ENCODE measurements around the gene BBS9.

DNA sequence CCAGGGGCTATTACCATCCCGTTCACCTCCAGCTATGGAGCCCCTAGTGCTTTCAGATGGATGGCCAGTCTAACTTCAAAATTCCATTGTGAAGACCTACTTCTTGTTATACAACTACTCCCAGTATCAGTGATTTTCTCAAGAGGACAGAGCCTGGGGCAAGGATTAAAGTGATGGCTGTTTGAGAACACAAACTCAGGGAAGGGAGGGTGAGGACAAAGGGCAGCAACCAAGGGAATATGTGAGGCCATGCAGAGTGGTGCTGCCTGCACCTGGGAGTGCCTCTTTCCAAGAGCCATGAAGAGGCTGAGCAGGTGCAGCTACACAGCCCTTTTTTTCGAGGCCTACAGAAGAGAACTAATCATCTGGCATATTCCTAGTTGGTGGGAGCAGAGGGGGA lies 472.5 kb downstream of the BBS9 start:
- TF ChIP-seq, protein P1, sequence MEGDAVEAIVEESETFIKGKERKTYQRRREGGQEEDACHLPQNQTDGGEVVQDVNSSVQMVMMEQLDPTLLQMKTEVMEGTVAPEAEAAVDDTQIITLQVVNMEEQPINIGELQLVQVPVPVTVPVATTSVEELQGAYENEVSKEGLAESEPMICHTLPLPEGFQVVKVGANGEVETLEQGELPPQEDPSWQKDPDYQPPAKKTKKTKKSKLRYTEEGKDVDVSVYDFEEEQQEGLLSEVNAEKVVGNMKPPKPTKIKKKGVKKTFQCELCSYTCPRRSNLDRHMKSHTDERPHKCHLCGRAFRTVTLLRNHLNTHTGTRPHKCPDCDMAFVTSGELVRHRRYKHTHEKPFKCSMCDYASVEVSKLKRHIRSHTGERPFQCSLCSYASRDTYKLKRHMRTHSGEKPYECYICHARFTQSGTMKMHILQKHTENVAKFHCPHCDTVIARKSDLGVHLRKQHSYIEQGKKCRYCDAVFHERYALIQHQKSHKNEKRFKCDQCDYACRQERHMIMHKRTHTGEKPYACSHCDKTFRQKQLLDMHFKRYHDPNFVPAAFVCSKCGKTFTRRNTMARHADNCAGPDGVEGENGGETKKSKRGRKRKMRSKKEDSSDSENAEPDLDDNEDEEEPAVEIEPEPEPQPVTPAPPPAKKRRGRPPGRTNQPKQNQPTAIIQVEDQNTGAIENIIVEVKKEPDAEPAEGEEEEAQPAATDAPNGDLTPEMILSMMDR (IDR thresholded peaks at IDR 0.05; ENCODE audit: insufficient read depth, low read length, poor library complexity, severe bottlenecking) = no peak
- no peak for TF ChIP-seq EZH2phosphoT487 (conservative IDR thresholded peaks at IDR 0.05; ENCODE audit: low read length)

Measured in SU-DHL-6 (cell line).